HCEC 1CT (cell line): Measurements from ENCODE around the gene MARCHF9.
A peak's percentile ranks its signal among the peaks of the same experiment; 100 is the strongest.
"Not testable (repeated sequence)": the region's sequence is repeated elsewhere in the genome, so short reads cannot be mapped to it uniquely, and the experiment has no call there.

Experiments
- DNase-seq: peaks from one replicate; pipeline ENCODE4 v3.0.0-alpha.2; 2017

The MARCHF9 gene

DNA sequence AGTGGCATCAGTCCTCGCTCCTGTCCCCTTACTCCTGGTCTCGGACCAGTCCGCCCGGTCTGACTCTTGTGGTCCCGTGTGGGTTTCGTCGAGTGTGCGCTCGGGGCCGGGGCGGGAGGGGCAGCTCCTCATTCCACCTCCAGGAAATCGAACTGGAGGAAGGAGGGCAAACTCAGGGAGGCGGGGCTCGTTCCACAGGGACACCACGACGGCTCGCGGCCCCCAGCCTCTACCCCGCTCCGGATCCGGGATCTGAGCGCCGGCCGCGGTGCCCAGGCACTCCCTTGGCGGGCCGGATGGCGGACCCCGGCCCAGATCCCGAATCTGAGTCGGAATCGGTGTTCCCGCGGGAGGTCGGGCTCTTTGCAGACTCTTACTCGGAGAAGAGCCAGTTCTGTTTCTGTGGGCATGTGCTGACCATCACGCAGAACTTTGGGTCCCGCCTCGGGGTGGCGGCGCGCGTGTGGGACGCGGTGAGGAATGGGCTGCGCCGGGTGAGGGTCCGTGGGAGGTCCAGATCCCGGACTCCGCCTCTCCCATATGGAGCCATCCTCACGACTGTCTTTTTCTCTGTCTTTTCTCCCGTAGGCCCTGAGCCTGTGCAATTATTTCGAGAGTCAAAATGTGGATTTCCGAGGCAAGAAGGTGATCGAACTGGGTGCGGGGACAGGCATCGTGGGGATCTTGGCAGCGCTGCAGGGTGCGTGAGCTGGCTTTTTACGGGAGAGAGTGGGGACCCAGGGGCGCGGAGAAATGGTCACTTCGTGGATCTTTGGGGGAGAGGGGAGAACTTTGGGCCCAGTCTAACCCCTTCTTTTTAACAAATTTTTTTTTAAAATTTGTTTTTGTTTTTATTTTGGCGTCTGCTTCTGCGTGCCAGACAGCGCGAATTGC is 17.8 kb downstream of the MARCHF9 start, which contains the start of gene EEF1AKMT3:
Gene EEF1AKMT3, plus strand, starts transcription at position 186 of the 894 bp plus-strand sequence. Its CDS starts 111 bp downstream, at position 297.
- DNase-seq: peak; percentile 39

- not testable (repeated sequence) for DNase-seq
Measured at GRCh38 chr12:57774634-57775033, 19.7 kb downstream of the MARCHF9 start.

GRCh38 chr12:57775044-57775443 is 20.1 kb downstream of the MARCHF9 start:
- DNase-seq: no peak

DNA sequence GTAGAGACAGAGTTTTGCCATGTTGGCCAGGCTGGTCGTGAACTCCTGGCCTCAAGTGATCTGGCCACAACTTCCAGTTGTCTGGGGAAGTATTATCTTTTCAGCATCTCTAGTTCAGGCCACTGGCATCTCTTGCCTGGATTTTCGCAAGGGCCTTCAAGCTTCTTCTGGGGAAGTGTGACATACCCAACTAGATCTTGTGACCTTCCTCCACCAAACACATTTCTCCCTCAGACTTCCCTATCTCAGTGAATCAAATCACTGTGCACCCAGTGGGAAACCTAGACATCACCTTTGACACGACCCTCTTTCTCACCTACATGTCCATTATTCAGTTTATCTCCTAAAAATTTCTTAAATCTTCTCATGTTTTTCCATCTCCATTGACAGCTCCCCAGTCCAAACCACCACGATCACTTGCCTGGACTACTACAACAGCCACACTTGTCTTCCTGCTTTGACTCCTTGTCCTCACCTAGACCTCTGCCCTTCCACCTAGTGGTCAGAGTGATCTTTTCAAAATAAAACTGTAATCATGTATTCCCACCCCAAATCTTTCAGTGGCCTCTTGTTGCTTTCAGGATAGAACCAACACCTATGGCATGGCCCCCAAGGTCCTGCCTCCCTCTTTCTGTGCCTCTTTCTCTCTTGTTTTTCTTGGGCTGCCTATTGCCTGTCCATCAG is 20.8 kb downstream of the MARCHF9 start:
- no peak for DNase-seq

- DNase-seq: no peak
Measured at GRCh38 chr12:57776247-57776587, 21.3 kb downstream of the MARCHF9 start.

DNA sequence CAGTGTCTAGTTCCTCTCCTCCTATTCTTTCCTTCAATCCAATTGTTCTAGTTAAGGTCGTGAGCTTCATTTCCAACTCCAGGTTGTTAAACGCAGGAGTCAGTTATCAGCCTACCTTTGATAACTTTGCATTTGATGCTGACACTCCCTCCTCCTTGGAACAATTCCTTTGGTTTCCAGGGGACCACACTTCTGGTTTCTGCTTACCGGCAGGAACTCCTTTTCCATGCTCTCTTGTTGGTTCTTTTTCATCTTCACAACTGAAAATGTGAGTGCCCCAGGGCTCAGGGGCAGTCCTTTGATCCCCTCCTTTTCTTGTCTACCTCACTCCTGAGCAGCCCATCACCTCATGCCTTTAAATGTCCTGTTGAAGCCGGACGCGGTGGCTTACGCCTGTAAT is 22.5 kb downstream of the MARCHF9 start:
- no peak for DNase-seq

DNA sequence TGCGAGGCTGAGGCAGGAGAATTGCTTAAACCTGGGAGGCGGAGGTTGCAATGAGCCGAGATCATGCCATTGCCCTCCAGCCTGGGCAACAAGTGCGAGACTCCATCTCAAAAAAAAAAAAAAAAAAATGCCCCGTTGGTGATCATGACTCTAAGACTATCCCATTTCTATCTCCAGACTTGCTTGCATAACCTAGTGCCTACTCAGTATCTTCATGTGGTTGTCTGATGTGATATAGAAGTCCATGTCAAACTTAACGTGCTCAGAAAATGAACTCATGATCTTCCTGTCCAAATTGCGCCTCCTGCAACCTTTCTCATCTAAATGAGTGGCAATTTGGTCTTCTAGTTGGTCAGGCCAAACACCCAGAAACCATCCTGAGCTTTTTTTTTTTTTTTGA is 23.0 kb downstream of the MARCHF9 start:
- DNase-seq: no peak

DNA sequence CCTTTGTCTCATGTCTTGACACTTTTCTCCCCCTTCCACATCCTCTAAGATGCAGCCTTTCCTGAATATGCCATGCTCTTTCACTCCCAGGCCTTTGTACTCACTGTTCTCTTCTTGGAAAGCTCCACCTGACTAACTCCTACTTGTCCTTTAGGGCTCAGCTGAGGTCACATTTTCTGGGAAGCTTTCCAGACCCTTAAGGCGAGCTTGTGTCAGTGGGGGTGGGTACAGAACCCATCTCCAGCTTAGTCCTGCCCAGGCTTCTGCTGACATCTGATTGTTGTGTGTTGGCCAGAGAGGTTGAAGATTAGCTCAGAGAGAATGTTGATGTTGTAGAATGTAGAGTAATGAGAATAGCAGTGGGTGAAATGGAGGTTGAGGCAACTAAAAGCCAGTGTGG is 24.8 kb downstream of the MARCHF9 start:
- DNase-seq: no peak

GRCh38 chr12:57780284-57780897 is 25.5 kb downstream of the MARCHF9 start:
- DNase-seq: no peak

DNA sequence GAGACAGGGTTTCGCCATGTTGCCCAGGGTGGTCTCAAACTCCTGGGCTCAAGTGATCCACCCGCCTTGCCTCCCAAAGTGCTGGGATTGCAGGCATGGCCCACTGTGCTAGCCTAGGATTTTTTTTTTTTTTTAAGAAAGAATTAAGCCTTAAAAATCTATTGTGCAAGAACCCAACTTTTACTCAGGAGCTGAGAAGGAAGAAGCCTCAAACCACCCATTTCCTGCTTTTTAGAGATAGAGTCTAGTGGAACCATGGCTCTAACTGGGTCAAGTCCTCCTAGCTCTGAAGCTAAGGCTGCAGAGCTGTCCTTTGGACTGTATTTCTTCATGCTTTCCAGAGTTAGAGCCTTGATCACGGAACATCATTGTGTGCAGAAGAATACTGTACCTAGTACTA is 26.3 kb downstream of the MARCHF9 start:
- DNase-seq: no peak

DNA sequence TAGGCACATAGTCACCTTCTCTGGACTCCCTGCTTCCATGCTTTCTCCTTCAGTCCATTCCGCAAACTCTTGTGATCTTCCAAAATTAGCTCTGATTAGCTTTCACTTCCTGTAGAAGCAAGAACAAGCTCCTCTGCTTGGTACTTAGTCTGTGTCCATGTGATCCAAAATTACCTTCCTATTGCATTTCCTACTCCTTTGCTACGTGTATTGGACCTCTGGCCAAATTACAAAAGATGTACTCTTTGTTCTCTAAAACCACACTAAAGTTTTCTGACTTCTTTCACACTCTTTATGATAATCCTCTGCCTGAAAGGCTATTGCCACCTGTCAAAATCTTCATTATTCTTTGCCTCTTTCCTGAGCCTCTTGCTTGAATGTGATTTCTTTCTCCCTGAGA is 26.9 kb downstream of the MARCHF9 start:
- no peak for DNase-seq

- DNase-seq: no peak
Measured at GRCh38 chr12:57782243-57782607, 27.3 kb downstream of the MARCHF9 start.

- peak; percentile 92 for DNase-seq
Measured at GRCh38 chr12:57782608-57783465, 27.9 kb downstream of the MARCHF9 start, which contains the start of gene TSFM. Gene TSFM, plus strand, starts transcription at chr12:57782787. Its CDS starts 15 bp downstream, at chr12:57782802.

- no peak for DNase-seq
Measured at GRCh38 chr12:57783466-57783801, 28.5 kb downstream of the MARCHF9 start.

- no peak for DNase-seq
Measured at GRCh38 chr12:57783861-57784260, 29.0 kb downstream of the MARCHF9 start.

DNA sequence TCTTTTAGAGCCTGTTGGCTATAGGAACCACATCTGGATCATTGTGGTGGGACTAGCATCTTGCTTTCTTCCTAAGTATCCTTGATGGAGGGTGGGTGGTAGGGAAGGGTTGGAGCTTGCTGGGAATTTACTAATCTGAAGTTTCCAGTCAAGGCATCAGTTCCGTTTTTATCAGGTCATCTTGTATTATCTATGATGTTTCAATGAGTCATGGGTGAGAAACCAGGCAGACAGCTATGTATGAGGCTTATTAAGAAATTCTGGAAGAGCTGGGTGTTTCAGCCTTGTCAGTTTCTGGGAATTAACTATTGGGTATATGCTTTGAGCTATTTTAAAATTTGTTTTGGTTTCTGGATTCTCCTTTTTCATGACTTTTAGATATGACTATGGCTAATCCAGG is 39.0 kb downstream of the MARCHF9 start:
- DNase-seq: peak; percentile 85

- DNase-seq: no peak
Measured at GRCh38 chr12:57795354-57795753, 40.5 kb downstream of the MARCHF9 start.

GRCh38 chr12:57796996-57797395 is 42.1 kb downstream of the MARCHF9 start:
- no peak for DNase-seq

DNA sequence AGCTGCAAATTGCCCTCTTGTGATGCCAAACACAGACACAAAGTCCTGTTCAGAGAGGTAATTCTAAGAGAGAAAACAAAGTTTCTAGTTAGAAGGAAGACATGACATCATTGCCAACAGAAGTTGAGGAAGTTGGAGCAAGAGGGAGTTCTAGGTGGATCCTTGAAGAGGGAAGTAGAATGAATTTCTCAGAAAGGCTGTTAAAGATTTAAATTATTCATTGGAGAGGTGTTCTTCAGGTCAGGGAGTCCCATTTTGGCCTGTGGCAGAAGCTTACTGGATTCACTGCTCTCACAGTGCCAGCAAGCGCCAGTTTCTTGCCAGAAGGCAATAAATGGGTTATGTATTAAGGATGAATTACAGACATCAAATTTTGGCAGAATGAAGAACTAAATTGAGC is 43.0 kb downstream of the MARCHF9 start:
- DNase-seq: no peak

- no peak for DNase-seq
Measured at GRCh38 chr12:57800965-57801364, 46.1 kb downstream of the MARCHF9 start.

DNA sequence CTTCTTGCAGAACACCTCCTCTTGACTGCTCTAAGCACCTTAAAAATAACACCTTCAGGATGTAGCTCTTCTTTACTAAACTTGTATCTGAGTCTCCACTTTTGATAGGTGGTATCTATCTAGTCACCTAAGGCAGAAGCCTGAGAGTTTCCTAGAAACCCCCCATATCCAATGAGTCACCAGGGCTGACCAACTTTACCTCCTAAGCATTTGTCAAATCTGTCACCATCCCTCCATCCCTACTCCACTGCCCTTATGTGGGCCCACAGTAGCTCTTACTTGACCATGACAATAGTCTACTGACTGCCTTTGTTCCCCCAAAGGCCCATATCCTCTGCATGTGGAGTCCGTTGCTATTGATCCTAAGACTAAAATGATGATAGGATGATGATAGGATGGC is 47.7 kb downstream of the MARCHF9 start:
- no peak for DNase-seq

DNA sequence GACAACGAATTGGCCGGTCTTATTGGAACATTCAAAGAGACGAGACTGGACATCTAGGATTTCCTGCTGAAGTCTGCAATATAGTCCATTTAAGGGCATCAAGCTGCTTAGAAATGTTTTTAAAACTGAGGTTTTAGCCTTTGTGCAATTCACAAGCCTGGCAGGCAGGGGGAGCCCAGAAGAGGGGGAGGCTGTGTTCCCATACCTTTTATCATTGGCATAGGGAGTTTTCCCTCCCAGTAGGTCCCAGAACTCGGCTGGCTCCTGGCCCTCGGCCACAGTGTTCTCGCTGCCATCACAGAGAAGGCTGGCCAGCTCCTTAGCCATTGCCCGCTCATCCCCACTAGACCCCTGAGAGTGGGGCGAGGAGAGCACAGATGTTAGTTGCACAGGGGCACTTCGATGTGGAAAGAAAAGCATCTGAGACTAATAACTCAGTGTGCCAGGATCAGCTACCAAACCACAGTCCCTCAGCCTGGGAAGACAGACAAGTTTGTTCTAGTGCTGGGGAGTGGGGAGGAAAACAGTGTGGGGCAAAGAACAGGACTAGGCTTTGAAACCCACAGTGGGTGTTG is 48.5 kb downstream of the MARCHF9 start:
- peak; percentile 58 for DNase-seq

- DNase-seq: no peak
Measured at GRCh38 chr12:57806677-57807076, 51.8 kb downstream of the MARCHF9 start.
